HG02763 (cell line): ENCODE measurements around the gene ZG16.

Experiments
- ATAC-seq: cut with Tn5 transposase; IDR thresholded peaks from one replicate; pipeline ENCODE4 v1.9.1; 2021; ENCODE audit warnings: mild to moderate bottlenecking, moderate library complexity; ENCODE audit not compliant: unreplicated experiment

Gene ZG16

GRCh38 chr16:29820271-29820701 lies 42.2 kb downstream of the ZG16 start, which contains the start of gene MVP:
TSS of gene MVP (plus strand) at chr16:29820462. CDS start at chr16:29830550, 10,088 bp downstream.
- no peak for ATAC-seq

DNA sequence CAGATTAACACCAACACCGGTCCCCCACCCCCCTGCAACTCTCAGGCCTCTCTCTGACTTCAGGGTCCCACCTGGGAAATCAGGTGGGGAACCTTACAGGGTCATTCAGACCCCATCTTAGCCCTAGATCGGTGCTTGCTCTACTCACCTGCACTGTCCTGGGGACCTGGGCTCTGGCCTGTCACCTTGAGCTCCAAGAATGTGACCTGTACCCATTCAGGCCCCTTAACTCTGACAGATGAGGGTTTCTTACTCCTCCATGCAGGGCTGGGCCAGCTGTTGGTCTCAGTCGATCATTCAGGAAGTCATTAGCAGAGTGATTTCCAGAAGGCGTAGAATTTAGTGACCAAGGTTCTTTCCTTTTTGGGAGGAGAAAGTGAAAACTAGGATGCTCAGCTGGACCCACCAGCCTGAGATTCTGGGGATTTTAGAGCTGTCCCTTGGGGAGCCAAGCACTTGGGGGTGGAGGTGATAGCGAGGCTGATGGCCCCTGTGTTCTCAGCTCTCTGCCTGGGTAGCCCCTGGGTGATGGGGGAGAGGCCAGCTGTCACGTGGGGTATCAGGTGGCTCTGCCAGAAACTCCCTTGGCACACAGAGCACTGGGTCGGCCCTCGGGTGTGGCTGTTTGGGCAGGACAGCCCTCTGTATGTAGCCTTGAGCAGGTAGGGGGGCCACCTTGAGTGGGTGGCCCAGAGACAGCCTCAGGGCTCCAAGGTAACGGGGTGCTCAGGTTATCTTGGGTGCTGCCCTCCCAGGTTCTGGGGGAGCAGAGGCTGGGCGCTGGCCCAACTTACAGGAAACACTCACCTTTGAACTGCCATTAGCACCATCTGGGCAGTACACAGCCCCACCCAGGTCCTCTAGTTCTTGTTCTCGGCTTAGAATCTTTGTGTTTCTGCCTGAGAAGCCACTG lies 42.9 kb downstream of the ZG16 start:
- peak; percentile 36 for ATAC-seq

GRCh38 chr16:29821643-29822115 lies 43.6 kb downstream of the ZG16 start:
- ATAC-seq, result no peak

DNA sequence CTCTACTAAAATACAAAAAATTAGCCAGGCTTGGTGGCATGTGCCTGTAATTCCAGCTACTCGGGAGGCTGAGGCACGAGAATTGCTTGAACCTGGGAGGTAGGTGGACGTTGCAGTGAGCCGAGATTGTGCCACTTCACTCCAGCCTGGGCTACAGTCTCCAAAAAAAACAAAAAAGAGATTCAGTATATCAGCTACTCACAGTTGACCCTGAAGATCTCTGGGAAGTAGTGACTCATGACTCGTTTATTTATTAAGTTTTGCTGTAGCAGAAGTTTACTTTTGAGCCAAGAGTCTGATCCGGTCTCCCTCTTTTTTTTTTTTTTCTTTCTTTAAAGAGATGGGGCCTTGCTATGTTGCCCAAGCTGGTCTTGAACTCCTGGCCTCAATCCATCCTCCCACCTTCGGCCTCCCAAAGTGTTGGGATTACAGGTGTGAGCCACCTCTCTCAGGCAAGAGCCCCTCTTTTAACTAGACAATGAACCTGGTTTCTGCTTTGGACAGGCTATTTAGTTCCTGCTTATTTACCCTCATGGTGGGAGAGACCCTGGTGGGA lies 46.6 kb downstream of the ZG16 start:
- ATAC-seq, result no peak

- no peak for ATAC-seq
These were observed 47.3 kb downstream of the ZG16 start for GRCh38 chr16:29825145-29826044.

DNA sequence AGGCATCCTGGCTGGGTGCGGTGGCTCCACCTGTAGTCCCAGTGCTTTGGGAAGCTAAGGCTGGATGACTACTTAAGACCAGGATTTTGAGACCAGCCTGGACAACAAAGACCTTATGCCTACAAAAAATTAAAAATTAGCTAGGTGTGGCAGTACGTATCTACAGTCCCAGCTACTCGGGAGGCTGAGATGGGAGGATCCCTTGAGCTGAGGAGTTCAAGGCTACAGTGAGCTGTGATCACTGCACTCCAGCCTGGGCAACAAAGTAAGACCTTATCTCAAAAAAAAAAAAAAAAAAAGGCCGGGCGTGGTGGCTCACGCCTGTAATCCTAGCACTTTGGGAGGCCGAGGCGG lies 48.3 kb downstream of the ZG16 start:
- ATAC-seq, result no peak

- no peak for ATAC-seq
These were observed 52.7 kb downstream of the ZG16 start for GRCh38 chr16:29830774-29831173.

DNA sequence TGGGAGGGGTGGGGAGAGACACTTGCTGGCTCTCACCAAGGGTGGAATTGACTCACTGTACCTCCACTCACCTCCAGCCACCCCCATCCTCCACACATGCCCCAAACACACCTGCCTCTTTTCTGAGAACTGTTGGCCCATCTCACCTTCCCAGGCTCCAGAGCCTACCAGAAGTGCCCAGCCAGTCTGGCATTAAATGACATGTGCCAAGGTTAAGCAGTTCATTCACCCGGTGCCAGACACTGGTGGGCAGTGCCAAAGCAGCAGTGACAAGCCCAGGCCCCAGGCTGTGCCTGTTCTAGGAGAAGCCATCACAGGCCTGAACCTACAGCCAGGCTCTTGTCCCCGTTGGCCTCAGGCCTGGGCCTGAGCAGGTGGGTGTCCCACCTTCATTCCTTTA lies 53.4 kb downstream of the ZG16 start:
- no peak for ATAC-seq
